HepG2 (cell line): ENCODE data around the gene ITGB5. TPM values are rescaled to one million over a fixed set of nuclear protein-coding genes. Genes with fewer than 3 reads are reported as not detected.
A peak's percentile ranks its signal among the peaks of the same experiment; 100 is the strongest.

Source experiments
- CEBPB ChIP-seq: IDR thresholded peaks from 2 replicates; pipeline ENCODE4 v1.6.1; 2011; ENCODE audit warnings: low read depth, low read length, improper control_type of control experiment, borderline replicate concordance
- EHMT2 ChIP-seq: fragments of 200-600 bp; sonication (generic); IDR thresholded peaks from 2 replicates; pipeline ENCODE4 v1.7.0; 2017; ENCODE audit warnings: antibody characterized with exemption, low read depth, low read length, borderline replicate concordance
- HDAC1 ChIP-seq: sonication (generic); formaldehyde crosslinking; IDR thresholded peaks from 2 replicates; pipeline ENCODE4 v1.5.1; 2020; ENCODE audit warnings: mild to moderate bottlenecking, missing genetic modification reagents
- HDAC2 ChIP-seq: sonication (generic); formaldehyde crosslinking; IDR thresholded peaks from 2 replicates; pipeline ENCODE4 v1.4.0; 2020; ENCODE audit warnings: missing genetic modification reagents
- RFXANK ChIP-seq: IDR thresholded peaks from 2 replicates; pipeline ENCODE4 v1.6.1; 2016
- polyA plus RNA-seq, 8 experiments: library from polyadenylated mRNA; depleted of rRNA in 3 of 8; stranded (reverse) in 7 of 8; unstranded in 1 of 8; fragments of >200 nt; fragmentation: Illumina TruSeq in 4 of 8; extraction: Trizol in 4 of 8; gene quantifications; 2 replicates each; pipeline versions ENCODE4 v1.2.1 to v1.2.3, GENCODE V29; 2011 to 2016; ENCODE audit warnings: low read depth in 4 of 8, missing spikeins in 1 of 8, mixed read lengths in 1 of 8; ENCODE audit not compliant: insufficient read depth in 1 of 8
- total RNA-seq, 5 experiments: library from RNA; depleted of rRNA; stranded (reverse); fragments of >200 nt; fragmentation: Illumina TruSeq; extraction: Trizol; gene quantifications; 2 replicates each; pipeline ENCODE4 v1.2.3, GENCODE V29; 2016; ENCODE audit warnings: low read depth in 1 of 5
- TF ChIP-seq, protein P1 (sequence below): sonication (generic); formaldehyde crosslinking; IDR thresholded peaks from 2 replicates; pipeline ENCODE4 v1.4.0; 2020; ENCODE audit warnings: mild to moderate bottlenecking, missing genetic modification reagents
- TF ChIP-seq, protein P2 (sequence below): IDR thresholded peaks from 2 replicates; pipeline ENCODE4 v1.6.1; 2012; ENCODE audit warnings: low read length, improper control_type of control experiment
- TF ChIP-seq, protein P3 (sequence below): sonication (generic); formaldehyde crosslinking; IDR thresholded peaks from 2 replicates; pipeline ENCODE4 v1.5.1; 2020; ENCODE audit warnings: mild to moderate bottlenecking, moderate library complexity, missing genetic modification reagents
- TF ChIP-seq, protein P4 (sequence below): sonication (generic); formaldehyde crosslinking; IDR thresholded peaks from 2 replicates; pipeline ENCODE4 v1.4.0; 2020; ENCODE audit warnings: missing genetic modification reagents, borderline replicate concordance

ITGB5 gene
- total and polyA plus RNA-seq, 2 of the 13 experiments (the other 11 are each of a cell fraction or from before 2014, with no cell fraction given) = 74.1 to 343 TPM

DNA sequence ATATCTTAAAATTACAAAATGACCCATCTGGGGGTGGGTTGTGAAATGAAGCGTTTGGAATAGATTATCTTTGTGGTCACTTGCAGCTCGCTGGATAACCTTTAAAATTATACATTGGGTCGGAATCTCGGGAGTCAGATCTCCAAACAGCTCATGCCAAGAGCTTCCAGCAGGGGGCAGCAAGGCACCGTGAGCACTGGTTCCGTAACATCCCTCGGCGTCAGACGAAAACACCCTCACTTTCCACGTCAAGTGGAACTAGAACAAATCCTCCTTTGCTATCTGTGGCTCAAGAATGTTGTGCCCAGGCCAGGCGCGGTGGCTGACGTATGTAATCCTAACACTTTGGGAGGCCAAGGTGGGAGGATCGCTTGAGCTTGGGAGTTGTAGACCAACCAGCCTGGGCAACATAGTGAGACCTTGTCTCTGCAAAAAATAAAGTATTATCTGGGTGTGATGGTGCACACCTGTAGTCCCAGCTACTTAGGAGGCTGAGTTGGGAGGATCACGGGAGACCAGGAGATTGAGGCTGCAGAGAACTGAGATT, 125.8 kb downstream of the ITGB5 start (continued):
- TF ChIP-seq, protein P1, sequence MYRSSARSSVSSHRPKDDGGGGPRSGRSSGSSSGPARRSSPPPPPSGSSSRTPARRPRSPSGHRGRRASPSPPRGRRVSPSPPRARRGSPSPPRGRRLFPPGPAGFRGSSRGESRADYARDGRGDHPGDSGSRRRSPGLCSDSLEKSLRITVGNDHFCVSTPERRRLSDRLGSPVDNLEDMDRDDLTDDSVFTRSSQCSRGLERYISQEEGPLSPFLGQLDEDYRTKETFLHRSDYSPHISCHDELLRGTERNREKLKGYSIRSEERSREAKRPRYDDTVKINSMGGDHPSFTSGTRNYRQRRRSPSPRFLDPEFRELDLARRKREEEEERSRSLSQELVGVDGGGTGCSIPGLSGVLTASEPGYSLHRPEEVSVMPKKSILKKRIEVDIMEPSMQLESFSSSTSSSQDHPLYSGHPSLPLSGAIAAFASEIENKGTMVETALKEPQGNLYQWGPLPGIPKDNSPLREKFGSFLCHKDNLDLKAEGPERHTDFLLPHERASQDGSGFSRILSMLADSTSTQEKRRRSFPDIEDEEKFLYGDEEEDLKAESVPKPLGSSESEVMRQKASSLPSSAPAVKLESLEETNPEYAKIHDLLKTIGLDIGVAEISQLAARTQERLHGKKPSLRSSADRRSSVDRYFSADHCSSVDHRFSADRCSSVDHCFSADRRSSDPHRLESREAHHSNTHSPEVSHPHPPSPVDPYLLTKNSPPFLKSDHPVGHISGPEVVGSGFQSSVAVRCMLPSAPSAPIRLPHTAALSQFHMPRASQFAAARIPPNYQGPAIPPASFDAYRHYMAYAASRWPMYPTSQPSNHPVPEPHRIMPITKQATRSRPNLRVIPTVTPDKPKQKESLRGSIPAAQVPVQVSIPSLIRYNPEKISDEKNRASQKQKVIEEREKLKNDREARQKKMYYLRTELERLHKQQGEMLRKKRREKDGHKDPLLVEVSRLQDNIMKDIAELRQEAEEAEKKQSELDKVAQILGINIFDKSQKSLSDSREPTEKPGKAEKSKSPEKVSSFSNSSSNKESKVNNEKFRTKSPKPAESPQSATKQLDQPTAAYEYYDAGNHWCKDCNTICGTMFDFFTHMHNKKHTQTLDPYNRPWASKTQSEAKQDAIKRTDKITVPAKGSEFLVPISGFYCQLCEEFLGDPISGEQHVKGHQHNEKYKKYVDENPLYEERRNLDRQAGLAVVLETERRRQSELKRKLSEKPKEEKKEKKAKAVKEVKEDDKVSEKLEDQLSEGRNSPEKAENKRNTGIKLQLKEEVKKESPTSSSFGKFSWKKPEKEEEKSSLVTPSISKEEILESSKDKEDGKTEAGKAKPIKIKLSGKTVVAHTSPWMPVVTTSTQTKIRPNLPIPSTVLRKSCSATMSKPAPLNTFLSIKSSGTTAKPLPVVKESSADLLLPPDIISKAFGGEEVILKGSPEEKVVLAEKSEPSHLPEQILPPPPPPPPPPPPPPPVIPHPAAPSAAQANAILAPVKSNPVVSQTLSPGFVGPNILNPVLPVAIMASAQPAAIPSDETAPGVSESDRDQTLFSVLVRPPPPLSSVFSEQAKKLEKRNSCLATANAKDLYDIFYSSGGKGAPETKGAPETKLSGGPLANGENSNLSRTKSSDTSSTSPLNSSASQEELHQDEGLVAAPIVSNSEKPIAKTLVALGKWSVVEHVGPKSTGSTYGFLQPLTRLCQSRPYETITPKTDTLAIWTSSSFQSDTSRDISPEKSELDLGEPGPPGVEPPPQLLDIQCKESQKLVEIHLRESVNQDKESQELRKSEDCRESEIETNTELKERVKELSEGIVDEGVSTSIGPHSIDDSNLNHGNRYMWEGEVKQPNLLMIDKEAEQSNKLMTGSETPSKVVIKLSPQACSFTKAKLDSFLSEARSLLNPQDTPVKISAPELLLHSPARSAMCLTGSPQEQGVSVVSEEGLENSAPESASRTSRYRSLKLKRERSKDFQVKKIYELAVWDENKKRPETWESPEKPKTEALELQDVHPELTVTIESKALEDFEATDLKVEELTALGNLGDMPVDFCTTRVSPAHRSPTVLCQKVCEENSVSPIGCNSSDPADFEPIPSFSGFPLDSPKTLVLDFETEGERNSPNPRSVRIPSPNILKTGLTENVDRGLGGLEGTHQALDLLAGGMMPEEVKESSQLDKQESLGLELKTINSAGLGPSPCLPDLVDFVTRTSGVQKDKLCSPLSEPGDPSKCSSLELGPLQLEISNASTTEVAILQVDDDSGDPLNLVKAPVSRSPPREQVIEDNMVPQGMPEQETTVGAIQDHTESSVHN = peak; percentile 85; the same call in 1 of the 2 replicates
- TF ChIP-seq RFXANK (0 out of 2 replicates have a peak, but pooled peaks have one; percentile 57), CEBPB (no peak), HDAC1 (CRISPR knock-in tag) (0 out of 2 replicates have a peak, but pooled peaks have one; percentile 25), EHMT2 (no peak), HDAC2 (CRISPR knock-in tag) (peak; percentile 48; the same call in 1 of the 2 replicates)
- TF ChIP-seq, protein P2, sequence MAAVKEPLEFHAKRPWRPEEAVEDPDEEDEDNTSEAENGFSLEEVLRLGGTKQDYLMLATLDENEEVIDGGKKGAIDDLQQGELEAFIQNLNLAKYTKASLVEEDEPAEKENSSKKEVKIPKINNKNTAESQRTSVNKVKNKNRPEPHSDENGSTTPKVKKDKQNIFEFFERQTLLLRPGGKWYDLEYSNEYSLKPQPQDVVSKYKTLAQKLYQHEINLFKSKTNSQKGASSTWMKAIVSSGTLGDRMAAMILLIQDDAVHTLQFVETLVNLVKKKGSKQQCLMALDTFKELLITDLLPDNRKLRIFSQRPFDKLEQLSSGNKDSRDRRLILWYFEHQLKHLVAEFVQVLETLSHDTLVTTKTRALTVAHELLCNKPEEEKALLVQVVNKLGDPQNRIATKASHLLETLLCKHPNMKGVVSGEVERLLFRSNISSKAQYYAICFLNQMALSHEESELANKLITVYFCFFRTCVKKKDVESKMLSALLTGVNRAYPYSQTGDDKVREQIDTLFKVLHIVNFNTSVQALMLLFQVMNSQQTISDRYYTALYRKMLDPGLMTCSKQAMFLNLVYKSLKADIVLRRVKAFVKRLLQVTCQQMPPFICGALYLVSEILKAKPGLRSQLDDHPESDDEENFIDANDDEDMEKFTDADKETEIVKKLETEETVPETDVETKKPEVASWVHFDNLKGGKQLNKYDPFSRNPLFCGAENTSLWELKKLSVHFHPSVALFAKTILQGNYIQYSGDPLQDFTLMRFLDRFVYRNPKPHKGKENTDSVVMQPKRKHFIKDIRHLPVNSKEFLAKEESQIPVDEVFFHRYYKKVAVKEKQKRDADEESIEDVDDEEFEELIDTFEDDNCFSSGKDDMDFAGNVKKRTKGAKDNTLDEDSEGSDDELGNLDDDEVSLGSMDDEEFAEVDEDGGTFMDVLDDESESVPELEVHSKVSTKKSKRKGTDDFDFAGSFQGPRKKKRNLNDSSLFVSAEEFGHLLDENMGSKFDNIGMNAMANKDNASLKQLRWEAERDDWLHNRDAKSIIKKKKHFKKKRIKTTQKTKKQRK = no peak
- TF ChIP-seq, protein P3, sequence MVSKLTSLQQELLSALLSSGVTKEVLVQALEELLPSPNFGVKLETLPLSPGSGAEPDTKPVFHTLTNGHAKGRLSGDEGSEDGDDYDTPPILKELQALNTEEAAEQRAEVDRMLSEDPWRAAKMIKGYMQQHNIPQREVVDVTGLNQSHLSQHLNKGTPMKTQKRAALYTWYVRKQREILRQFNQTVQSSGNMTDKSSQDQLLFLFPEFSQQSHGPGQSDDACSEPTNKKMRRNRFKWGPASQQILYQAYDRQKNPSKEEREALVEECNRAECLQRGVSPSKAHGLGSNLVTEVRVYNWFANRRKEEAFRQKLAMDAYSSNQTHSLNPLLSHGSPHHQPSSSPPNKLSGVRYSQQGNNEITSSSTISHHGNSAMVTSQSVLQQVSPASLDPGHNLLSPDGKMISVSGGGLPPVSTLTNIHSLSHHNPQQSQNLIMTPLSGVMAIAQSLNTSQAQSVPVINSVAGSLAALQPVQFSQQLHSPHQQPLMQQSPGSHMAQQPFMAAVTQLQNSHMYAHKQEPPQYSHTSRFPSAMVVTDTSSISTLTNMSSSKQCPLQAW (CRISPR knock-in tag) = 0 out of 2 replicates have a peak, but pooled peaks have one; percentile 42
- TF ChIP-seq, protein P4, sequence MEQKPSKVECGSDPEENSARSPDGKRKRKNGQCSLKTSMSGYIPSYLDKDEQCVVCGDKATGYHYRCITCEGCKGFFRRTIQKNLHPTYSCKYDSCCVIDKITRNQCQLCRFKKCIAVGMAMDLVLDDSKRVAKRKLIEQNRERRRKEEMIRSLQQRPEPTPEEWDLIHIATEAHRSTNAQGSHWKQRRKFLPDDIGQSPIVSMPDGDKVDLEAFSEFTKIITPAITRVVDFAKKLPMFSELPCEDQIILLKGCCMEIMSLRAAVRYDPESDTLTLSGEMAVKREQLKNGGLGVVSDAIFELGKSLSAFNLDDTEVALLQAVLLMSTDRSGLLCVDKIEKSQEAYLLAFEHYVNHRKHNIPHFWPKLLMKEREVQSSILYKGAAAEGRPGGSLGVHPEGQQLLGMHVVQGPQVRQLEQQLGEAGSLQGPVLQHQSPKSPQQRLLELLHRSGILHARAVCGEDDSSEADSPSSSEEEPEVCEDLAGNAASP = 0 out of 2 replicates have a peak, but pooled peaks have one; percentile 28
